Mononuclear cell (primary cell): ENCODE results near the gene OR2F1. TPM values are rescaled to one million over a fixed set of nuclear protein-coding genes. Genes with fewer than 3 reads are reported as not detected.

Source experiments
- H3K27me3 ChIP-seq: 2 replicates; pipeline ENCODE4 v1.6.0; 2011; ENCODE audit warnings: low read length, control low read depth; ENCODE audit not compliant: insufficient read depth
- H3K4me1 ChIP-seq: 2 replicates; pipeline ENCODE4 v1.5.1; 2011; ENCODE audit warnings: mild to moderate bottlenecking, low read length, control low read depth; ENCODE audit not compliant: insufficient read depth
- H3K4me3 ChIP-seq: 2 replicates; pipeline ENCODE4 v1.5.1; 2011; ENCODE audit warnings: mild to moderate bottlenecking, low read length, moderate library complexity
- H3K9me3 ChIP-seq: 2 replicates; pipeline ENCODE4 v1.5.1; 2011; ENCODE audit warnings: low read depth, mild to moderate bottlenecking, control low read depth, low read length
- total RNA-seq: library from RNA; depleted of rRNA; stranded (reverse); fragments of >200 nt; gene quantifications from one replicate; pipeline ENCODE4 v1.2.3, GENCODE V29; 2012

The OR2F1 gene
- total RNA-seq, 1 donor = under 0.01 TPM

GRCh38 chr7:143936087-143937009 lies 18.3 kb upstream of the OR2F1 start:
- Histone ChIP-seq H3K9me3 (no peaks in the 10 kb centered on the region), H3K4me3 (no peak overlapping the region), H3K27me3 (no peaks in the 10 kb centered on the region), H3K4me1 (no peaks in the 10 kb centered on the region)

- Histone ChIP-seq H3K9me3 (no peaks in the 10 kb centered on the region), H3K4me3 (no peak overlapping the region), H3K27me3 (no peaks in the 10 kb centered on the region), H3K4me1 (no peaks in the 10 kb centered on the region)
Measured at GRCh38 chr7:143938379-143939243, 16.0 kb upstream of the OR2F1 start.

- Histone ChIP-seq H3K4me3 (no peak overlapping the region), H3K9me3 (no peaks in the 10 kb centered on the region), H3K4me1 (no peaks in the 10 kb centered on the region), H3K27me3 (peaks cover 13% of the 10 kb centered on the region)
Measured at GRCh38 chr7:143945423-143945822, 9.2 kb upstream of the OR2F1 start.

- no peak overlapping the region for H3K4me3 ChIP-seq
- peaks cover 13% of the 10 kb centered on the region for H3K27me3 ChIP-seq
- H3K4me1 ChIP-seq = no peaks in the 10 kb centered on the region
- H3K9me3 ChIP-seq = no peaks in the 10 kb centered on the region
Measured at GRCh38 chr7:143947111-143947510, 7.5 kb upstream of the OR2F1 start.

GRCh38 chr7:143948733-143949132 lies 5.9 kb upstream of the OR2F1 start:
- Histone ChIP-seq H3K27me3 (peaks cover 13% of the 10 kb centered on the region), H3K9me3 (no peaks in the 10 kb centered on the region), H3K4me1 (no peaks in the 10 kb centered on the region), H3K4me3 (no peak overlapping the region)

- no peaks in the 10 kb centered on the region for H3K9me3 ChIP-seq
- H3K27me3 ChIP-seq = peaks cover 1% of the 10 kb centered on the region
- no peaks in the 10 kb centered on the region for H3K4me1 ChIP-seq
- no peak overlapping the region for H3K4me3 ChIP-seq
Measured at GRCh38 chr7:143953421-143953820, 1.2 kb upstream of the OR2F1 start.

GRCh38 chr7:143954135-143954534 lies 509 bp upstream of the OR2F1 start:
- no peaks in the 10 kb centered on the region for H3K9me3 ChIP-seq
- no peaks in the 10 kb centered on the region for H3K4me1 ChIP-seq
- H3K27me3 ChIP-seq = no peaks in the 10 kb centered on the region
- no peak overlapping the region for H3K4me3 ChIP-seq

GRCh38 chr7:143958781-143959180 lies 4.1 kb downstream of the OR2F1 start:
- Histone ChIP-seq H3K4me3 (no peak overlapping the region), H3K9me3 (no peaks in the 10 kb centered on the region), H3K4me1 (no peaks in the 10 kb centered on the region), H3K27me3 (no peaks in the 10 kb centered on the region)

GRCh38 chr7:143960813-143961610 lies 6.4 kb downstream of the OR2F1 start:
- no peaks in the 10 kb centered on the region for H3K4me1 ChIP-seq

GRCh38 chr7:143965280-143965679 lies 10.6 kb downstream of the OR2F1 start:
- H3K4me1 ChIP-seq = no peaks in the 10 kb centered on the region
- H3K9me3 ChIP-seq = no peaks in the 10 kb centered on the region
- H3K27me3 ChIP-seq = no peaks in the 10 kb centered on the region
- H3K4me3 ChIP-seq = no peak overlapping the region

More at GRCh38 chr7:143960813-143961610, 6.4 kb downstream of the OR2F1 start:
- no peaks in the 10 kb centered on the region for H3K27me3 ChIP-seq
- H3K4me3 ChIP-seq = no peak overlapping the region
- H3K9me3 ChIP-seq = no peaks in the 10 kb centered on the region

- Histone ChIP-seq H3K4me1 (no peaks in the 10 kb centered on the region), H3K9me3 (no peaks in the 10 kb centered on the region), H3K27me3 (peaks cover 5% of the 10 kb centered on the region), H3K4me3 (no peak overlapping the region)
Measured at GRCh38 chr7:143967398-143967797, 12.8 kb downstream of the OR2F1 start.

GRCh38 chr7:143973870-143974416 lies 19.3 kb downstream of the OR2F1 start:
- H3K9me3 ChIP-seq = no peaks in the 10 kb centered on the region
- no peak overlapping the region for H3K4me3 ChIP-seq
- H3K4me1 ChIP-seq = no peaks in the 10 kb centered on the region
- H3K27me3 ChIP-seq = peaks cover 5% of the 10 kb centered on the region

- Histone ChIP-seq H3K4me1 (no peaks in the 10 kb centered on the region), H3K9me3 (no peaks in the 10 kb centered on the region), H3K27me3 (peaks cover 5% of the 10 kb centered on the region), H3K4me3 (no peak overlapping the region)
Measured at GRCh38 chr7:143974459-143974858, 19.8 kb downstream of the OR2F1 start.

GRCh38 chr7:143975617-143976016 lies 21.0 kb downstream of the OR2F1 start:
- H3K27me3 ChIP-seq = peaks cover 5% of the 10 kb centered on the region
- H3K4me1 ChIP-seq = no peaks in the 10 kb centered on the region
- no peaks in the 10 kb centered on the region for H3K9me3 ChIP-seq
- H3K4me3 ChIP-seq = no peak overlapping the region
